HG02840 (cell line): ENCODE data around the gene RYR2.

ENCODE experiments used
- ATAC-seq: cut with Tn5 transposase; IDR thresholded peaks from one replicate; pipeline ENCODE4 v1.9.1; 2021; ENCODE audit warnings: mild to moderate bottlenecking, moderate library complexity, moderate number of reproducible peaks; ENCODE audit not compliant: unreplicated experiment, low FRiP score

The RYR2 gene

GRCh38 chr1:237748171-237748960 is 706.4 kb downstream of the RYR2 start:
- no peak for ATAC-seq

GRCh38 chr1:237749122-237749521 is 707.1 kb downstream of the RYR2 start:
- no peak for ATAC-seq

GRCh38 chr1:237751090-237751489 is 709.1 kb downstream of the RYR2 start:
- ATAC-seq, result no peak

- no peak for ATAC-seq
These were observed 712.6 kb downstream of the RYR2 start for GRCh38 chr1:237754627-237755026.

- no peak for ATAC-seq
These were observed 714.5 kb downstream of the RYR2 start for GRCh38 chr1:237756304-237756967.

- no peak for ATAC-seq
These were observed 717.4 kb downstream of the RYR2 start for GRCh38 chr1:237759377-237759776.

GRCh38 chr1:237760951-237761350 is 719.0 kb downstream of the RYR2 start:
- ATAC-seq, result no peak

- no peak for ATAC-seq
These were observed 721.2 kb downstream of the RYR2 start for GRCh38 chr1:237763137-237763536.

- no peak for ATAC-seq
These were observed 721.8 kb downstream of the RYR2 start for GRCh38 chr1:237763751-237764150.

GRCh38 chr1:237769916-237770315 is 727.9 kb downstream of the RYR2 start:
- ATAC-seq, result no peak

- ATAC-seq, result no peak
These were observed 730.0 kb downstream of the RYR2 start for GRCh38 chr1:237772009-237772408.

- ATAC-seq, result no peak
These were observed 732.3 kb downstream of the RYR2 start for GRCh38 chr1:237774246-237774645.

GRCh38 chr1:237779356-237779755 is 737.4 kb downstream of the RYR2 start:
- no peak for ATAC-seq

- ATAC-seq, result no peak
These were observed 744.2 kb downstream of the RYR2 start for GRCh38 chr1:237786066-237786719.

- no peak for ATAC-seq
These were observed 746.1 kb downstream of the RYR2 start for GRCh38 chr1:237788069-237788468.

- no peak for ATAC-seq
These were observed 747.6 kb downstream of the RYR2 start for GRCh38 chr1:237789619-237790018.

GRCh38 chr1:237791592-237791991 is 749.6 kb downstream of the RYR2 start:
- ATAC-seq, result no peak

GRCh38 chr1:237792149-237792548 is 750.2 kb downstream of the RYR2 start:
- ATAC-seq, result no peak

- no peak for ATAC-seq
These were observed 750.7 kb downstream of the RYR2 start for GRCh38 chr1:237792726-237793125.

- ATAC-seq, result no peak
These were observed 752.1 kb downstream of the RYR2 start for GRCh38 chr1:237794071-237794470.

GRCh38 chr1:237795558-237795957 is 753.6 kb downstream of the RYR2 start:
- no peak for ATAC-seq
